Panc1 (cell line): Measurements from ENCODE around the gene SND1. TPM values are rescaled to one million over a fixed set of nuclear protein-coding genes. Genes with fewer than 3 reads are reported as not detected.

ENCODE experiments used
- ATAC-seq: fragments of 200-7000 bp; cut with Tn5 transposase; 2 replicates; pipeline ENCODE4 v1.9.1; 2020; ENCODE audit warnings: mild to moderate bottlenecking, moderate library complexity
- BruUV-seq: library from RNA; stranded (reverse); fragments of 400-500 nt; replicated peaks from 2 replicates; lab custom pipeline; 2021; lab: Mats Ljungman, UMichigan
- CTCF ChIA-PET: fragments of 300-600 bp; sonication (Branson Sonifier 250); formaldehyde crosslinking; loops from one replicate; lab custom pipeline; 2022; ENCODE audit warnings: antibody characterized with exemption; lab: Charles Lee
- POLR2A ChIA-PET: fragments of 300-600 bp; sonication (Branson Sonifier 250); formaldehyde crosslinking; loops from one replicate; lab custom pipeline; 2022; ENCODE audit warnings: antibody characterized with exemption; lab: Charles Lee
- DNase-seq: peaks from one replicate; pipeline ENCODE4 v3.0.0-alpha.2; 2010; ENCODE audit warnings: low read depth, low spot score
- H3K27ac ChIP-seq: 2 replicates; pipeline ENCODE4 v1.5.1; 2011; ENCODE audit warnings: mild to moderate bottlenecking, low read length, inconsistent platforms
- H3K27me3 ChIP-seq: fragments of 200-500 bp; sonication (Bioruptor generic); 2 replicates; pipeline ENCODE4 v1.6.0; 2014; ENCODE audit warnings: low read length, inconsistent platforms; ENCODE audit not compliant: control insufficient read depth, insufficient read depth
- H3K36me3 ChIP-seq: fragments of 200-500 bp; sonication (Bioruptor generic); 2 replicates; pipeline ENCODE4 v1.5.1; 2014; ENCODE audit warnings: inconsistent platforms, mild to moderate bottlenecking, low read length, moderate library complexity; ENCODE audit not compliant: control insufficient read depth, insufficient read depth
- H3K4me1 ChIP-seq: 2 replicates; pipeline ENCODE4 v1.5.1; 2011; ENCODE audit warnings: inconsistent platforms, mild to moderate bottlenecking, low read length, moderate library complexity; ENCODE audit not compliant: control insufficient read depth, insufficient read depth
- H3K4me3 ChIP-seq, 2 experiments: 2 replicates each; pipeline ENCODE4 v1.5.1; 2011 to 2012; ENCODE audit warnings: low read depth in 2 of 2, low read length in 2 of 2, mild to moderate bottlenecking in 2 of 2, inconsistent platforms in 1 of 2, moderate library complexity in 1 of 2
- H3K9me3 ChIP-seq: fragments of 200-500 bp; sonication (Bioruptor generic); 2 replicates; pipeline ENCODE4 v1.5.1; 2014; ENCODE audit warnings: low read depth, mild to moderate bottlenecking, inconsistent platforms, low read length, moderate library complexity; ENCODE audit not compliant: control insufficient read depth, insufficient read depth
- CTCF ChIP-seq: fragments of 450-650 bp; IDR thresholded peaks from 2 replicates; pipeline ENCODE4 v1.5.1; 2017; ENCODE audit warnings: mild to moderate bottlenecking
- POLR2AphosphoS5 ChIP-seq: IDR thresholded peaks from 2 replicates; pipeline ENCODE4 v1.6.1; 2012; ENCODE audit warnings: mild to moderate bottlenecking, low read depth, low read length, moderate library complexity
- REST ChIP-seq, 2 experiments: IDR thresholded peaks; 2 replicates each; pipeline ENCODE4 v1.6.1; 2011 to 2012; ENCODE audit warnings: low read depth in 2 of 2, control low read depth in 1 of 2, low read length in 1 of 2, mild to moderate bottlenecking in 1 of 2, moderate library complexity in 1 of 2; ENCODE audit not compliant: insufficient read depth in 1 of 2
- SIN3A ChIP-seq: IDR thresholded peaks from 2 replicates; pipeline ENCODE4 v1.6.1; 2012; ENCODE audit warnings: low read depth, mild to moderate bottlenecking, low read length, moderate library complexity, borderline replicate concordance; ENCODE audit not compliant: insufficient read depth
- TCF7L2 ChIP-seq: IDR thresholded peaks from 2 replicates; pipeline ENCODE4 v1.6.1; 2011; ENCODE audit warnings: mild to moderate bottlenecking, low read depth, low read length, inconsistent platforms
- in situ Hi-C: cut with HindIII; loops from 2 replicates; pipeline ENCODE4 v1.10.0; 2016; ENCODE audit warnings: low sequenced_read_pairs, low pct_unique_long_range_greater_than_20kb
- intact Hi-C: fragments of 100-400 bp; cut with micrococcal nuclease; formaldehyde crosslinking; loops from one replicate; pipeline ENCODE4 v1.10.0; 2022; ENCODE audit not compliant: unreplicated experiment
- total RNA-seq: library from RNA; stranded (reverse); gene quantifications from one replicate; pipeline ENCODE4 v1.2.1, GENCODE V29; 2021; ENCODE audit not compliant: unreplicated experiment

The SND1 gene
- total RNA-seq, 1 experiment from 2014 or later, result 176 TPM

- peak; percentile 11 for ATAC-seq
- in situ Hi-C loops, result no loop called here
- Histone ChIP-seq H3K36me3 (no peaks in the 10 kb centered on the region), H3K4me1 (no peaks in the 10 kb centered on the region; the same call in 1 of the 2 replicates), H3K4me3 (no peak overlapping the region), H3K9me3 (no peaks in the 10 kb centered on the region), H3K27ac (no peak overlapping the region), H3K27me3 (no peaks in the 10 kb centered on the region)
- no peak; the same call in 1 of the 2 replicates for TF ChIP-seq POLR2AphosphoS5
- no peak for TF ChIP-seq CTCF
- TF ChIP-seq REST (IDR thresholded peaks at IDR 0.05; ENCODE audit: insufficient read depth in 1 of 2, low read depth in 2 of 2, low read length in 1 of 2), result no peak
- TF ChIP-seq SIN3A, result no peak
- no peak for TF ChIP-seq TCF7L2
- BruUV-seq, result no TSS peak
- CTCF ChIA-PET, result no interaction called here
- POLR2A ChIA-PET, result interaction anchor here (0.6 kb wide), 1 partner anchor 272 kb away, joined by 6 read pairs; no protein-coding TSS in a partner anchor
- DNase-seq, result no peak
- intact Hi-C loops, result no loop called here
These were observed 448.4 kb downstream of the SND1 start for GRCh38 chr7:128100225-128100948.

- in situ Hi-C loops, result no loop called here
- CTCF ChIA-PET, result no interaction called here
- H3K27me3 ChIP-seq, result no peaks in the 10 kb centered on the region
- no TSS peak for BruUV-seq
- no peak for TF ChIP-seq TCF7L2
- TF ChIP-seq SIN3A, result no peak
- no peak for TF ChIP-seq REST (IDR thresholded peaks at IDR 0.05; ENCODE audit: insufficient read depth in 1 of 2, low read depth in 2 of 2, low read length in 1 of 2)
- TF ChIP-seq POLR2AphosphoS5, result no peak; the same call in 1 of the 2 replicates
- TF ChIP-seq CTCF, result no peak
- no peak overlapping the region for H3K27ac ChIP-seq
- no peak overlapping the region for H3K4me3 ChIP-seq
- no peaks in the 10 kb centered on the region for H3K9me3 ChIP-seq
- intact Hi-C loops, result no loop called here
- POLR2A ChIA-PET, result interaction anchor here (0.6 kb wide), 1 partner anchor 271 kb away, joined by 6 read pairs; no protein-coding TSS in a partner anchor
- no peaks in the 10 kb centered on the region; the same call in 1 of the 2 replicates for H3K4me1 ChIP-seq
- ATAC-seq (peak; percentile 58), DNase-seq (no peak)
- H3K36me3 ChIP-seq, result no peaks in the 10 kb centered on the region
These were observed 449.1 kb downstream of the SND1 start for GRCh38 chr7:128100949-128101713.
